ENCODE results near the gene BRIP1.
A peak's percentile ranks its signal among the peaks of the same experiment; 100 is the strongest.
"Not testable (repeated sequence)": the region's sequence is repeated elsewhere in the genome, so short reads cannot be mapped to it uniquely, and the experiment has no call there.

The BRIP1 gene

GRCh38 chr17:61863801-61864126, 436 bp upstream of the BRIP1 start:
- DNase-seq (ENCODE audit: low read depth), result no peak
- no peak for TF ChIP-seq CTCF (conservative IDR thresholded peaks at IDR 0.05; ENCODE audit: low read depth, low read length)
- H3K4me3 ChIP-seq (ENCODE audit: low read depth, low read length), result peak overlapping the region; percentile 87

GRCh38 chr17:61862105-61862574, 1.2 kb downstream of the BRIP1 start:
- peak; percentile 41 for DNase-seq (ENCODE audit: low read depth)
- no peak for TF ChIP-seq CTCF (conservative IDR thresholded peaks at IDR 0.05; ENCODE audit: low read depth, low read length)
- H3K4me3 ChIP-seq (ENCODE audit: low read depth, low read length), result peak overlapping the region; percentile 87

GRCh38 chr17:61860397-61860796, 2.9 kb downstream of the BRIP1 start:
- not testable (repeated sequence) for H3K4me3 ChIP-seq (ENCODE audit: low read depth, low read length)
- DNase-seq (ENCODE audit: low read depth), result peak; percentile 10

GRCh38 chr17:61856035-61856434, 7.3 kb downstream of the BRIP1 start:
- TF ChIP-seq CTCF (conservative IDR thresholded peaks at IDR 0.05; ENCODE audit: low read depth, low read length), result no peak
- H3K4me3 ChIP-seq (ENCODE audit: low read depth, low read length), result no peak overlapping the region
- DNase-seq (ENCODE audit: low read depth), result no peak

GRCh38 chr17:61852857-61853256, 10.5 kb downstream of the BRIP1 start:
- no peak for DNase-seq (ENCODE audit: low read depth)
- no peak overlapping the region for H3K4me3 ChIP-seq (ENCODE audit: low read depth, low read length)
- no peak for TF ChIP-seq CTCF (conservative IDR thresholded peaks at IDR 0.05; ENCODE audit: low read depth, low read length)

- no peak overlapping the region for H3K4me3 ChIP-seq (ENCODE audit: low read depth, low read length)
- no peak for TF ChIP-seq CTCF (conservative IDR thresholded peaks at IDR 0.05; ENCODE audit: low read depth, low read length)
- DNase-seq (ENCODE audit: low read depth), result peak; percentile 51
These were observed 13.7 kb downstream of the BRIP1 start for GRCh38 chr17:61849674-61850073.

- DNase-seq (ENCODE audit: low read depth), result no peak
- H3K4me3 ChIP-seq (ENCODE audit: low read depth, low read length), result no peak overlapping the region
- no peak for TF ChIP-seq CTCF (conservative IDR thresholded peaks at IDR 0.05; ENCODE audit: low read depth, low read length)
These were observed 14.4 kb downstream of the BRIP1 start for GRCh38 chr17:61848896-61849295.

- H3K4me3 ChIP-seq (ENCODE audit: low read depth, low read length), result no peak overlapping the region
- TF ChIP-seq CTCF (conservative IDR thresholded peaks at IDR 0.05; ENCODE audit: low read depth, low read length), result no peak
- no peak for DNase-seq (ENCODE audit: low read depth)
These were observed 15.1 kb downstream of the BRIP1 start for GRCh38 chr17:61848247-61848646.

Measured in choroid plexus epithelial cell (primary cell).